Fibroblast of the aortic adventitia (primary cell): ENCODE measurements around the gene TLE1. TPM values are rescaled to one million over a fixed set of nuclear protein-coding genes. Genes with fewer than 3 reads are reported as not detected.

Experiments used
- DNase-seq: peaks from one replicate; pipeline ENCODE4 v3.0.0-alpha.2; 2010; ENCODE audit warnings: low read depth
- H3K4me3 ChIP-seq: 2 replicates; pipeline ENCODE4 v1.5.1; 2011; ENCODE audit warnings: low read depth, mild to moderate bottlenecking, control low read depth, low read length, moderate library complexity
- CTCF ChIP-seq: IDR thresholded peaks from 2 replicates; pipeline ENCODE4 v1.5.1; 2011; ENCODE audit warnings: mild to moderate bottlenecking, low read length, control low read depth, inconsistent platforms; ENCODE audit not compliant: insufficient read depth
- total RNA-seq: library from RNA; depleted of rRNA; stranded (reverse); fragments of >200 nt; gene quantifications from 2 replicates; pipeline ENCODE4 v1.2.3, GENCODE V29; 2012; ENCODE audit warnings: low replicate concordance

Gene TLE1
- total RNA-seq, 1 donor, result 49.5 TPM

- DNase-seq, result no peak
- H3K4me3 ChIP-seq, result no peak overlapping the region
- TF ChIP-seq CTCF, result no peak
Measured at GRCh38 chr9:81669041-81669651, 20.2 kb downstream of the TLE1 start.

GRCh38 chr9:81666123-81666522 lies 23.2 kb downstream of the TLE1 start:
- no peak overlapping the region for H3K4me3 ChIP-seq
- no peak for TF ChIP-seq CTCF
- DNase-seq, result no peak

- no peak for DNase-seq
Measured at GRCh38 chr9:81665322-81665871, 23.9 kb downstream of the TLE1 start.

GRCh38 chr9:81664638-81665222 lies 24.6 kb downstream of the TLE1 start:
- DNase-seq, result no peak
- TF ChIP-seq CTCF, result no peak
- H3K4me3 ChIP-seq, result no peak overlapping the region

More at GRCh38 chr9:81665322-81665871, 23.9 kb downstream of the TLE1 start:
- no peak for TF ChIP-seq CTCF
- no peak overlapping the region for H3K4me3 ChIP-seq

- no peak for TF ChIP-seq CTCF
- H3K4me3 ChIP-seq, result no peak overlapping the region
- DNase-seq, result no peak
Measured at GRCh38 chr9:81661339-81661738, 28.0 kb downstream of the TLE1 start.

- no peak for TF ChIP-seq CTCF
- no peak for DNase-seq
- H3K4me3 ChIP-seq, result no peak overlapping the region
Measured at GRCh38 chr9:81656871-81657337, 32.4 kb downstream of the TLE1 start.
